CD14-positive monocyte (primary cell): ENCODE data around the gene CACNA1S. TPM values are rescaled to one million over a fixed set of nuclear protein-coding genes. Genes with fewer than 3 reads are reported as not detected.

Experiments used
- DNase-seq, 3 donors: peaks; one replicate each; pipeline ENCODE4 v3.0.0-alpha.2; 2011 to 2022
- H2AFZ ChIP-seq: 2 replicates; pipeline ENCODE4 v1.6.0; 2012; ENCODE audit warnings: mild to moderate bottlenecking, low read depth, low read length, inconsistent platforms; ENCODE audit not compliant: insufficient read depth, poor library complexity, severe bottlenecking
- H3K27ac ChIP-seq, 2 donors: 1 replicate in 1 of 2; 2 replicates in 1 of 2; pipeline ENCODE4 v1.5.1; 2012 to 2013; ENCODE audit warnings: low read length in 2 of 2, control low read depth in 1 of 2, inconsistent platforms in 1 of 2, low read depth in 1 of 2, mild to moderate bottlenecking in 1 of 2
- H3K27me3 ChIP-seq, 2 donors: one replicate each; pipeline versions ENCODE4 v1.6.0 to v1.6.1; 2011 to 2013; ENCODE audit warnings: low read length in 2 of 2; ENCODE audit not compliant: control insufficient read depth in 2 of 2, insufficient read depth in 2 of 2
- H3K36me3 ChIP-seq, 2 donors: replicated peaks in 1 of 2; 1 replicate in 1 of 2; 2 replicates in 1 of 2; pipeline versions ENCODE4 v1.5.1 to v1.6.1; 2012 to 2013; ENCODE audit warnings: low read length in 2 of 2, control low read depth in 1 of 2, inconsistent platforms in 1 of 2, mild to moderate bottlenecking in 1 of 2; ENCODE audit not compliant: insufficient read depth in 2 of 2, control insufficient read depth in 1 of 2
- H3K4me1 ChIP-seq, 2 donors: 1 replicate in 1 of 2; 2 replicates in 1 of 2; pipeline versions ENCODE4 v1.5.1 to v1.6.1; 2012 to 2013; ENCODE audit warnings: low read length in 2 of 2, control low read depth in 1 of 2, inconsistent platforms in 1 of 2, mild to moderate bottlenecking in 1 of 2, moderate library complexity in 1 of 2; ENCODE audit not compliant: insufficient read depth in 2 of 2, control insufficient read depth in 1 of 2
- H3K4me2 ChIP-seq: replicated peaks from 2 replicates; pipeline ENCODE3; 2012; ENCODE audit warnings: low read length, moderate library complexity, mild to moderate bottlenecking; ENCODE audit not compliant: poor library complexity, severe bottlenecking; ENCODE audit errors: extremely low read depth
- H3K4me3 ChIP-seq, 3 experiments: fragments of 200-600 bp in 1 of 3; sonication (generic) in 1 of 3; replicated peaks in 1 of 3; 1 replicate in 2 of 3; 2 replicates in 1 of 3; pipeline ENCODE4 v1.5.1; 2011 to 2013; ENCODE audit warnings: low read length in 3 of 3, mild to moderate bottlenecking in 3 of 3, control low read depth in 2 of 3, low read depth in 2 of 3, inconsistent platforms in 1 of 3, moderate library complexity in 1 of 3
- H3K79me2 ChIP-seq: 2 replicates; pipeline ENCODE4 v1.6.0; 2012; ENCODE audit warnings: mild to moderate bottlenecking, control low read depth, inconsistent platforms, low read length, moderate library complexity; ENCODE audit not compliant: insufficient read depth
- H3K9ac ChIP-seq: 2 replicates; pipeline ENCODE4 v1.6.0; 2017; ENCODE audit warnings: low read length, mild to moderate bottlenecking; ENCODE audit not compliant: insufficient read depth, poor library complexity, severe bottlenecking
- H3K9me3 ChIP-seq, 2 donors: replicated peaks in 1 of 2; 1 replicate in 1 of 2; 2 replicates in 1 of 2; pipeline versions ENCODE4 v1.5.1 to v1.6.1; 2012 to 2013; ENCODE audit warnings: low read length in 2 of 2, control low read depth in 1 of 2; ENCODE audit not compliant: control insufficient read depth in 1 of 2, insufficient read depth in 1 of 2
- H4K20me1 ChIP-seq: 2 replicates; pipeline ENCODE4 v1.6.0; 2012; ENCODE audit warnings: mild to moderate bottlenecking, low read length, control low read depth, moderate library complexity; ENCODE audit not compliant: insufficient read depth
- H3K27ac Mint-ChIP-seq, 7 donors: one replicate each; pipeline ENCODE4 v1.8.0; 2020; ENCODE audit warnings: mild to moderate bottlenecking in 7 of 7, mixed read lengths in 7 of 7, moderate library complexity in 6 of 7, inconsistent platforms in 2 of 7
- H3K27me3 Mint-ChIP-seq, 3 donors: one replicate each; pipeline ENCODE4 v1.8.0; 2021 to 2022; ENCODE audit warnings: low read depth in 3 of 3, mild to moderate bottlenecking in 3 of 3, mixed read lengths in 3 of 3, moderate library complexity in 3 of 3, inconsistent platforms in 1 of 3
- H3K36me3 Mint-ChIP-seq, 2 donors: one replicate each; pipeline ENCODE4 v1.8.0; 2020; ENCODE audit warnings: mixed read lengths in 2 of 2, inconsistent platforms in 1 of 2, mild to moderate bottlenecking in 1 of 2
- H3K4me1 Mint-ChIP-seq: one replicate; pipeline ENCODE4 v1.8.0; 2020; ENCODE audit warnings: mild to moderate bottlenecking, mixed read lengths
- H3K4me3 Mint-ChIP-seq, 2 donors: one replicate each; pipeline ENCODE4 v1.8.0; 2020; ENCODE audit warnings: mild to moderate bottlenecking in 2 of 2, mixed read lengths in 2 of 2, moderate library complexity in 1 of 2
- H3K9me3 Mint-ChIP-seq, 7 donors: one replicate each; pipeline ENCODE4 v1.8.0; 2020 to 2022; ENCODE audit warnings: mixed read lengths in 7 of 7, mild to moderate bottlenecking in 6 of 7, moderate library complexity in 6 of 7, inconsistent platforms in 2 of 7
- WGBS: methylation state at CpG from one replicate; pipeline ENCODE4 v1.1.5; 2013; ENCODE audit warnings: missing lambda C conversion rate; ENCODE audit not compliant: insufficient coverage; 5-methylcytosine and 5-hydroxymethylcytosine counted together
- intact Hi-C, 2 donors: fragments of 100-400 bp; cut with micrococcal nuclease; formaldehyde crosslinking; loops; one replicate each; pipeline versions ENCODE4 v1.15.0 to v1.15.1; 2023
- polyA plus RNA-seq, 3 donors: library from polyadenylated mRNA; depleted of rRNA in 1 of 3; unstranded in 2 of 3; stranded (reverse) in 1 of 3; fragments of 300-500 nt in 2 of 3; fragments of >200 nt in 1 of 3; fragmentation: Illumina TruSeq in 2 of 3; gene quantifications; 1 replicate in 2 of 3; 2 replicates in 1 of 3; pipeline ENCODE4 v1.2.3, GENCODE V29; 2012 to 2021
- TF ChIP-seq, protein P1 (sequence below): fragments of 200-600 bp; IDR thresholded peaks from one replicate; pipeline ENCODE4 v1.8.0; 2022; ENCODE audit warnings: antibody characterized with exemption, mild to moderate bottlenecking

The CACNA1S gene
- polyA plus RNA-seq, 3 donors, result not detected

DNA sequence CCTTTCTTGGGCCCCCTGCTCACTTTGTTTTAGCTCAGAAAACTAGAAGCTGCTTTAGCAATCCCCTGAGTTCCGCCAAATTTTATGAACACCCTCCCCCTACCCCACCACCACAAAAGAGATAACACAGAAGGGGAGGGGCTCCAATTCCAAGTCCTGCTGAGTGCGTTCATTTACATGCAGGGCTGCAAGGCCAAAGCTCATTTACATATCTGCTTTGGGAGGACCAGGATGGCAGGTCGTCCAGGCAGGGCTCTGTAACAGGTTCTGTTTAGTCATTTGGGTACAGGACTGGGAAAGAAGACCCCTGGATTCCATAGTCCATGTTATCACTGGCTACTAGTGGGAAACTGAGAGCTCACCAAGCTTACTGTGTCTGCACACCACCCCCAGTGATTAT, 52.8 kb downstream of the CACNA1S start:
- no peak overlapping the region for H3K27ac ChIP-seq
- no peak overlapping the region for H3K4me2 ChIP-seq
- intact Hi-C loops, result no loop called here
- H3K36me3 ChIP-seq, result no peaks in the 10 kb centered on the region
- peaks cover 4 to 13% (median 10%) of the 10 kb centered on the region in 3 donors for H3K27me3 Mint-ChIP-seq
- H3K9me3 Mint-ChIP-seq, result no peaks in the 10 kb centered on the region
- no CpG with 5 or more reads among the region's 3 CpGs for WGBS
- TF ChIP-seq, protein P1, sequence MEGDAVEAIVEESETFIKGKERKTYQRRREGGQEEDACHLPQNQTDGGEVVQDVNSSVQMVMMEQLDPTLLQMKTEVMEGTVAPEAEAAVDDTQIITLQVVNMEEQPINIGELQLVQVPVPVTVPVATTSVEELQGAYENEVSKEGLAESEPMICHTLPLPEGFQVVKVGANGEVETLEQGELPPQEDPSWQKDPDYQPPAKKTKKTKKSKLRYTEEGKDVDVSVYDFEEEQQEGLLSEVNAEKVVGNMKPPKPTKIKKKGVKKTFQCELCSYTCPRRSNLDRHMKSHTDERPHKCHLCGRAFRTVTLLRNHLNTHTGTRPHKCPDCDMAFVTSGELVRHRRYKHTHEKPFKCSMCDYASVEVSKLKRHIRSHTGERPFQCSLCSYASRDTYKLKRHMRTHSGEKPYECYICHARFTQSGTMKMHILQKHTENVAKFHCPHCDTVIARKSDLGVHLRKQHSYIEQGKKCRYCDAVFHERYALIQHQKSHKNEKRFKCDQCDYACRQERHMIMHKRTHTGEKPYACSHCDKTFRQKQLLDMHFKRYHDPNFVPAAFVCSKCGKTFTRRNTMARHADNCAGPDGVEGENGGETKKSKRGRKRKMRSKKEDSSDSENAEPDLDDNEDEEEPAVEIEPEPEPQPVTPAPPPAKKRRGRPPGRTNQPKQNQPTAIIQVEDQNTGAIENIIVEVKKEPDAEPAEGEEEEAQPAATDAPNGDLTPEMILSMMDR, result no peak
- no peak overlapping the region for H3K9ac ChIP-seq
- no peak overlapping the region for H3K4me3 Mint-ChIP-seq
- H3K79me2 ChIP-seq, result no peaks in the 10 kb centered on the region
- no peaks in the 10 kb centered on the region for H3K27me3 ChIP-seq
- H3K4me1 Mint-ChIP-seq, result no peaks in the 10 kb centered on the region
- no peak overlapping the region for H3K4me3 ChIP-seq
- no peak for DNase-seq
- H3K36me3 Mint-ChIP-seq, result no peaks in the 10 kb centered on the region
- no peaks in the 10 kb centered on the region for H4K20me1 ChIP-seq
- no peak overlapping the region for H2AFZ ChIP-seq
- no peak overlapping the region for H3K27ac Mint-ChIP-seq
- H3K9me3 ChIP-seq, result no peaks in the 10 kb centered on the region
- H3K4me1 ChIP-seq, result no peaks in the 10 kb centered on the region

DNA sequence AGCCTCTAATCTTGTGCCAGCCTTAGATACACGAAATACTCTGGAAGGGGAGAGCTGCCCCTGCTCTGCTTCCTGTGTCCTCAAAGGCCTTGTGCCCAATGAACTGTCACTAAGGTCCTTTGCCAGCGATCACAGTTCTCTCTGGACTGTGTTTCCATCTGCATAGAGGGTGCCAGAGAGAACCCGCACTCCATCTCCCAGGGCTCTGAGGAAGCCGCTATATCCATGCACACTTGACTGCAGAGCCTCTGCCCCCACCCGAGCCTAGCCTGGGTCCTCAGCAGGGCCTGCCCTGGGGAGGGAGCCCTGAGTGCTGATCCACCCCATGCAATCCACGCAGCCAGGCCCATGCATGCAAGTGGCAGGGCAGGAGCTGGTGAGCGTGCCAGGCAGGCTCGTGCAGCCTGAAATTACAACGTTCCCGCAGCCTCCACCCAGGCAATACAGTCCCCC, 58.1 kb downstream of the CACNA1S start:
- Mint-ChIP-seq H3K27me3 (peaks cover 7 to 12% (median 10%) of the 10 kb centered on the region in 3 donors), H3K4me3 (no peak overlapping the region), H3K9me3 (no peaks in the 10 kb centered on the region), H3K36me3 (no peaks in the 10 kb centered on the region), H3K27ac (no peak overlapping the region), H3K4me1 (no peaks in the 10 kb centered on the region)
- Histone ChIP-seq H3K27ac (no peak overlapping the region), H3K79me2 (no peaks in the 10 kb centered on the region), H2AFZ (no peak overlapping the region), H3K4me3 (no peak overlapping the region), H3K4me2 (no peak overlapping the region), H3K9ac (no peak overlapping the region), H4K20me1 (no peaks in the 10 kb centered on the region), H3K27me3 (no peaks in the 10 kb centered on the region), H3K9me3 (no peaks in the 10 kb centered on the region), H3K36me3 (no peaks in the 10 kb centered on the region), H3K4me1 (no peaks in the 10 kb centered on the region)
- TF ChIP-seq, protein P1, result no peak
- no peak for DNase-seq
- 90% methylated on average over 7 of the region's 10 CpGs for WGBS
- intact Hi-C loops, result no loop called here
